ENCODE results near the gene MAP4K3.

The MAP4K3 gene

DNA sequence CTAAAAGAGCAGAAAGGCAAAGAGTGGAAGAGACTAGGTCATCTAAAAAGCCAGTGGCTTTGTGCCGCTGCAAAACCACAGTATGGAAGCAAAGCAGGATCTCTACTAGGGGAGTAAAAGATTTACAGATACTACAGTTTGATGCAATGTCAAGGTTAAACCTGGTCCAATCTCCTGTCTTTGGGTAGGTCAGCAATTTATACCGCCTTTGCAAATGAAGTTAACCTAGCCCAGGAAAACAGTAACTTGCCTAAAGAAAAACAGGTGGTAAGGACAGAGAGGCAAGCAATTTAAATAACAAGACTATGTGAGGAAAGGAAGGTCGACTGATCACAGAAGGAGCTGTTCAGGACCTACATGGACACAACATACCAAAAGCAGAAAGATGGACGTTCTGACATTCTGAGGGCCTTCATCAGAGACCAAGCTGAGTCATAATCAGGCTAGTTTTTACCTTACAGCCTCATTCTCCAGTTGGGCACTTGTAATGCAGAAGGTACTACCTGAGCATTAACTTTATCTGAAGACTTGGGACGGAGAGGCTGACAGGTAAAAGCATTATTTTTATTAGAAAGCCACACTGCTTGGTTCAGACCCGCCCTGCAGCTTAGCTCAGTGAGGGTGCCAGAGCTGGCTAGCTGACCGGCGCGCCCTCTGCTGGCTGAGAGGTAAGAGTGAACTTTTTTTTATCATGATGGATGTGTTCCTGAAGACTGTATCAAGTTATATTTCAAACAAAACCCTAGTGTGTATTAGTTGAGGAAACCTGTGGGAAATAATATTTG is 209.3 kb downstream of the MAP4K3 start:
- peak; percentile 83 for DNase-seq

DNA sequence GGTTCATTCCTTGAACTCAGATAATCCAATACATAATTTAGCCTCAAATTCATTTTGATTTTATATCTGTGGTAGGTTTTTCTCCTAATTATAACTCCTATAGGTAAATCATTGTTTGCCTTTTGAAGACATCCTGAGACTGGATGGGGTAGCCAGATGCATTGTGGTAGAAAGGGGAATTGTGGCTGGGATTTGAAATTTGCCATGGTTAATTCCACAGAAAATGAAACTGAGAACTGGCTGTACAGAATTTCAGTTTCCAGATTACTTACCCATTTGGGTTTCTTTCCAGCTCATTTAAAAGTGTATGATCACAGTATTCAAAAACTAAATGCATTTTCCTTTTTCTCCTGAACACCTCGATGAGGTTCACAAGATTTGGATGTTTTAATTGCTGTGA is 211.5 kb downstream of the MAP4K3 start:
- DNase-seq, result no peak

DNA sequence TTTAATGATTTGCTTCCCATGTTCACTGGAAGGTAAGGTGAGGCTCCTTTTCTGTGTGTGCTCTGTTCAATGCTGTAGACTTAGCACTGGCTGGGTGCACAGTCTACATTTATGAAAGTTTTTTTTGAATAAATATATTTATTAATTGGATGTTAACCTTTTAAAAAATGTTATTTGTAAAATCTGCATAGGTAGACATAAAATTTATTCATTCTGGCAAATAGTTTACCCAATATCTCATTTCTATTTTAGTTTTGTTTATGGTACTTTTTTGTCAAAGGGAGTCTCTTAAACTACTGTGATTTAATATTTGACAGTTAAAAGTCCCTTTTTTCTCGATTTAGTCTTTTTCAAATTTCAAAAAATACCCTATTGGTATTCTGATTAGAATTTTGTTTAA is 213.2 kb downstream of the MAP4K3 start:
- DNase-seq, result no peak

DNA sequence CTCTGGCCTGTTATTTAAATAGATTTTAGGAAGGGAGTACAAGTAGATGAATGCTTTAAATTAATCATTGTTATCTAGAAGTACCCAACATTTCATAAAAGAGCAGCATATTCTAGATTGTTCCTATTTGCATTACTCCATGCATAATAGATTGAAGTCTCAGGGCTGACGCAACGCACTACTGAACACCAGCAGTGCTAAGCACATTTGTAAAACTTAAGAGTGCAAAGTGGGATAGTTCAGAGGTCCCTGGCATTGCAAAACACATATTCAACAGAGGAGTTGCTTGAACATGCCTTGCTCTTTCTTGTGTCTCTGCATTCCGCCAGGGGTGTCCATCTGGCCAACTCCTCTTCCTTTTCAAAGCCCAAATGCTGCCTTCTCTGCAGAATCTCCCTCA is 215.6 kb downstream of the MAP4K3 start:
- DNase-seq, result no peak

DNA sequence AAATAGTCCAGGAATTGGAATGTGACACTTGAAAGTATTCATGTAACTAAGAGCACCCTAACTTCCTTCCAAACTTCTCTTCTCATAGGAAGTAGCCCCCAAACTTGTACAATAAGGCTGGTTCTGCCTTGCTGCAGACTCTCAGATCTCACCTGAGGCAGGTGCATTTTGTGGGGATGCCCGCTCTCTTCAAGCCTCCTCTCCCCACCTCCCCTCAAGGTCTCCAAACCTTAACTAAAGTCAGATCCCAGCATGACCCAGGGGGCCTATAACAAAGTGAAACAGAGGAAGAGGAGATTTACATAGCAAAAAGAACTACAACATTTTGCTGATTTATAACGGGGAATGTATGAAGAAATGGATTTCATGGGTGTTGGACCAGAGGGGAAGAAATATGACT is 216.9 kb downstream of the MAP4K3 start:
- no peak for DNase-seq

DNA sequence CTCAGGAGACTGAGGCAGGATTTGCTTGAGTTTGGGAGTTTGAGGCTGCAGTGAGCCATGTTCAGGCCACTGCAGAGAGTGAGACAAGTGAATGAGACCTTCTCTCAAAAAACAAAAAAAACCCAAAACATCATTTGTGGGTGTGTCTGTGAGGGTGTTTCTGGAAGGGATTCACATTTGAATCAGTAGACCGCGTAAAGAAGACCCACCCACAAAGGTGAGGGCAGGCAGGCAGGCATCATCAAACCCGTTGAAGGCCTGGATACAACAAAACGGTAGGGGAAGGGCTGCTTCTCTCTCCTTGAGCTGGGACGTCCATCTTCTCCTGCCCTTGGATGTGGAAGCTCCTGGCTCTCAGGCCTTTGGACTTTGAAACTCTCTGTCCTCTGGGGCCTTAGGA is 218.7 kb downstream of the MAP4K3 start:
- DNase-seq, result no peak

DNA sequence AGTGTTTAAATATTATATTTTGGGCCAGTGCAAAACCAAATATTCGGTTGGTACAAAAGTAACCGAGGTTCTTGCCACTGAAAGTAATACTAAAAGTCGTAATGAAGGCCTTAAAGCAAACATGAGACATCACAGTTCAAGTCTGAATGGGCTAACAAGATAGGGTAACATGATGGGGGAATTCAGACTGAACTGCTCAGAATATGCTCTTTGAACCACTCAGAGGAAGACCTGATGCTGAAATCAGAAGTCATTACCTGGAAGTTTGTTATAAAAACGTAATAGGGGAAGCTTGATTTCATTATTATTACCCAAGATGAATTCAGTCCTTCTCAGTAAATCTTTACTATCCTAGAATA is 219.9 kb downstream of the MAP4K3 start:
- no peak for DNase-seq

DNA sequence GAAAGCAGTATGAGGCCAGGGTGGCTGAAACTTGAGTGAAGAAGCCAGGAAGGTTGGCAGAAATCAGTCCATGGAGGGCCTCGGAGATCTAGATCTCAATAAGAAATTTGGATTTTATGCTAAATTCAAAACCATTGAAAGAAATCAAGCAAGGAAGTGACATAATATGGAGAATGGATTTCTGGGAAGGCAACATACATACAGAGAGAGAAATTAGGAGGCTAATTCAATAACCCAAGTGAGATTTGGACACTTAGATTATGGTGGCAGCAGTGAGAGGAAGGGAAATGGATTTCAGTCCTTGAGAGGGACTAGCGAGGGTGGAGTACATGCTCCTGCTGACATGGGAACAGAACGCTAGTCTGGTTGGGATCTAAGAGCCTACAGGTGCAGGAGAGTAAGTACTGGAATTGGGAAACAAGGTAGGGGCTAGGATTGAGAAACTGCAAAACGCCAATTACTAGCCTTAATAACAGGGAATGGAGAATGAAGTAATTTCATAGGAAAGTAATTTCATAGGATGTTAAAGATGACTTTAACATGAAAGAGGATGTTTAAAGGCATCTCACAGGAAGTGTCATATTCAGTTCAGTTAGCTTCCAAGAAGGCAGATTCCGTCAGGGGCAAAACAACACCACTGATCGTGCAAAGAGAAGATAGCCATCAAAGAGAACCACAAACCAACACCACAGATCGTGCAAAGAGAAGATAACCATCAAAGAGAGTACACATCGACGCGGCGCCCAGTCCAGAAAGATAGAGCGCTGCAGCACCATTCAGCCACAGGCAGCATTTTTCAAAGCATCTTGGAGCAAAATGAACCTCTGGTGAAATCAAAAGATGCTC is 220.5 kb downstream of the MAP4K3 start:
- DNase-seq, result peak; percentile 51

DNA sequence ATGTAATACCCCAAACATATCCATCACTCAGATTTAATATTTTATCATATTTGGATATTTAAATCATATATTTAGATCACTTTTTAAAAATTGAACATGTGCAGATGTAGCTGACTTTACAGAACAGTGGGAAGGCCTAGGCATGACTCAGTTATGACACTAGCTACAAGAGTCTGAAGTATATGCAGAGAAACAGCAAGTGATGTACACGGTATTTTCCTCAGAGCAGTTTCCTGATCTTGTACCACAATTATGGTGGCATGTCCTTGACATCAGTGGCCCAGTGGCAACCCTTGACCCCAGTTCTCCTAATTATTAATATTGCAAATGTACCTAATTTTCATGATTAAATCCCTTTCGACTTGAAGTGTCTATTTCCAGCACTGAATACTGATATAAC is 221.5 kb downstream of the MAP4K3 start:
- no peak for DNase-seq

DNA sequence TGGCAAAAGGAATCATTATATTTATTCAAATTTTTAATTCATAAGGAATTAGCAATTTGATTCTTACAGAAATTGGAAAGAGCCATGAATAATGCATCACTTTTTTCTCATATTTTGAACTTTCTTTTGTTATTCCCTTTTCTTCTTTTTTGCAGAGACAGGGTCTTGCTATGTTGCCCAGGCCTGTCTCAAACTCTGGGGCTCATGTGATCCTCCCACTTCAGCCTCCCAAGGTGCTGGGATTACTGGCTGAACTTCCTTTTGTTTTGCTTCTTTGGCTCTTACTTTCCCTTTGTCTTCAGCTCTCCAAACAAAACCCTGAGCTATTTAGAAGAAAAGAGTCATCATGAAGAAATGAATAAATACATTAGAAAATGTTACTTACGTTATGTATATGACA is 224.1 kb downstream of the MAP4K3 start:
- no peak for DNase-seq

DNA sequence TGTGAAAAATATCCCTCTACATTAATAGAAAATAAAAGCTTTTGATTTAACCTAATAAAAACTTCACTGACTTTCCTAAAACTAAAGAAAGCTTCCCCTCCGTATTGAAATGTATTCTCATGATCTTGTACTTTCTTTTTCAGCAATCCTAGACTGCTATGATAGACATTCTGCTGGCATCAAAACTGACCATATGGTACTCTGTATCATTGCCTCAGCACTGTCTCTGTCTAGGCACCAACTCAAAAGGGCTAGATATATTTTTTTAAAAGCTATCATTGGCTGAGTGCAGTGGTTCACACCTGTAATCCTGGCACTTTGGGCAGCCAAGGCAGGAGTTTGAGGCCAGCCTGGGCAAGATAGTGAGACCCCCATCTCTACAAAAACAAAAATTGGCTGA is 226.2 kb downstream of the MAP4K3 start:
- DNase-seq, result no peak

DNA sequence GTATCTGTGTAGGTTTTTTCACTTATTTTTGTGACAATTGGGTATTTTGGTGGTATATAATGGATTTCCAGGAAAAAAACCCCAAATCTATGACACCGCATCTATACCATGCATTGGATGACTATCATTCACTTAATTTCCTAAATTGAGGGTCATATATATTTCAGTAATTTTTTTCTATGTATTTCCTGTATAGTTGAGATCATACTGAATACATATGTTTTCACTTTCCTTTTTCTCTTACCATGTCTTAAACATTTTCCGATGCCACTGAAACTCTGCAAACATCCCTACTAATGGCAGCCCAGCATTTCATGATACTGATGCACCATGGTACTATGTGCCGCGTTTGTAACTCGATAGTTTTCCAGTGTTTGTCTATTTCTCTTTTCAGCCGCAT is 233.7 kb downstream of the MAP4K3 start:
- no peak for DNase-seq

DNA sequence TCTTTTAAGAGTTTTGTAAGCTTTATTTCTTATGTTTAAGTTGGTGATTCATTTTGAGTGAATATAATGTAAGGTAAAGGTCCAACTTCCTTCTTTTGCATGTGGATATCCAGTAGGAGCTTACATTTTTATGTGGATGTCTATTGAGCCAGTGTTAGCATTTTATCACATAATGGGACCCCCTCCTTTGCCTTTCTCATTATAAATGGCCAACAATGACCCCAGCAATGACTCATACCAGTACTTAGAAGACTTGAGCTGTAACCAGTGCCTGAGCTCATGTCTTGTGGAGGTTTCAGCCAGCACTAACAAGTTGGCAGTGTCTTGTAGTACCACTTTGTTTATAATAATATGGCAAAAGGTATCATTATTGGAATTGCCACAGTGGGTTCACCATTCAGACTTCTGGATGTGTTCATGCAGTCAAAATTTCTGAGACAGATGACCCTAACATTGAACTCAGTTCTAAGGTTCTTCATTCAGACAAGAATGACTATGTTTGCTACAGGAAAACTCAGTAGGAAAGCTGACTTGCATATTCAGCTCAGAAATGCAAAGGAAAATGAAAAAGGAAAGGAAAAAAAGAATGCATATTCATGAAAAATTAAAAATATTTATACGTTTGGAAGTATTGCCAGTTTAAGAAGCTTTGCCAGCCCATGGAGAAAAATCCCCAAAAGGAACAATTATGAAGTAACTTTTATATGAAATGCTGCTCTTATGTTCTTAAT is 234.3 kb downstream of the MAP4K3 start:
- DNase-seq, result no peak

All from activated naive CD4-positive, alpha-beta T cell treated with anti-CD3 and anti-CD28 coated beads, Interleukin-2, amount 50 U/mL, for 16 hours (primary cell).